Stimulated activated CD8-positive, alpha-beta memory T cell treated with anti-CD3 and anti-CD28 coated beads, Interleukin-4, amount 100 ng/mL, for 24 hours (primary cell): ENCODE measurements around the gene MRPS25.
"Not testable (repeated sequence)": the region's sequence is repeated elsewhere in the genome, so short reads cannot be mapped to it uniquely, and the experiment has no call there.

ENCODE experiments used
- DNase-seq: peaks from one replicate; pipeline ENCODE4 v3.0.0-alpha.2; 2020; ENCODE audit warnings: low read depth

MRPS25 gene

GRCh38 chr3:15043408-15044171 lies 21.5 kb downstream of the MRPS25 start:
- no peak for DNase-seq

- no peak for DNase-seq
Observed at GRCh38 chr3:15042936-15043335, 22.2 kb downstream of the MRPS25 start.

- no peak for DNase-seq
Observed at GRCh38 chr3:15041950-15042349, 23.2 kb downstream of the MRPS25 start.

- no peak for DNase-seq
Observed at GRCh38 chr3:15040844-15041243, 24.3 kb downstream of the MRPS25 start.

GRCh38 chr3:15038306-15038705 lies 26.8 kb downstream of the MRPS25 start:
- no peak for DNase-seq

DNA sequence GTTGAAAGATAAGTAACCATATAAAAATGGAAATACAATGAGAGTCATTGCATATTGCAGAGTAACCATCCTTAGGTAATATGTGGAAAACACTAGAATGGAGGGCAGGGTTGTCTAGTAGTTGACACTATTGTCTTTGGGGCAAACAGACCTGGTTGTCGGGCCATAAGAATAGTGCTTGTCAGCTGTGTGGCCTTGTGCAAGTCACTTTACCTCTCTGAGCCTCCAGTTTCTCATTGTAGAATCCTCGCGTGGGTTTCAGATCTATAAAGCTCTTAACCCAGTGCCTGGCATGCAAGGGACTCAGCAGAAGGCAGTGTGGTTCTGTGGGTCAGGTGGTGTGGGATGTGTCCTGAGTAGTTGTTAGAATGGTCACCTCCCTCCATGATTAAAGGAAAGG lies 32.0 kb downstream of the MRPS25 start:
- no peak for DNase-seq

DNA sequence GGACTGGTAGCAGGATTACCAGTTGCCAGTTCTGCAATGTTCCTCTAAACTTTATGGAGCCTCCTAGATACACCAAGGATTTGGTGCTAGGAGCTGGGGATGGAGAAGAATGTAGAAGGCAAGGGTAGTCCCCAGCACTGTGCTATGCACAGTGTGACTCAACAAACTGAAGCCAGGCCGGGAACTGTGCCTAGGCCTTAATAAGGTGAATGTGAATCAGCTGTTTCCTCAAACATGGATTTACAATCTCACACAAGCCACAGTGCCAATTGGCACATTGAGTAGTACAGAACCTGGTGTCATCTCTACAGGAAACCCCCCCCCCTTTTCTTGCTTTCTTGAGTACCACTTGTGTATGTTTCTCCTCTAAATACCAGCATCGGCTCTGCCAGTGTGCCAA lies 32.5 kb downstream of the MRPS25 start:
- DNase-seq: no peak

GRCh38 chr3:15029625-15030024 lies 35.5 kb downstream of the MRPS25 start:
- no peak for DNase-seq

DNA sequence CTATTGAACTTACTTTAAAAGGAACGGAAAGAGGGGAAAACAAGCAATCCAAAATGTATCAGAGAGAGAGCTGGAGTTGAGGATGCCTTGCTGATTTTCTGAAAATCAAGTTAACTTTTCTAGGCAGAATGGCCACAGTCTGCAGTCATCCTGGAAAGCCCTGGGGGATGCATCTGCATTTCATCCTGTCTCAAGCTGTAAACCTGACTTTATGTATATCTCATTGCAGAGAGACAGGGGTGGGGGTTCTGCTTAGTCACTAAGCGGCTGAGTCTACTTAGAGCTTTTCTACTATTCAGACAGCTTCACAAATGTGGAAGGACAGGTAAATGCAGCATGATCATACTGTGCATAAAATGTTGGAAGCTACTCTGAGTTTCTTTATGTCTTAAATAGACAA lies 41.4 kb downstream of the MRPS25 start:
- DNase-seq: no peak

DNA sequence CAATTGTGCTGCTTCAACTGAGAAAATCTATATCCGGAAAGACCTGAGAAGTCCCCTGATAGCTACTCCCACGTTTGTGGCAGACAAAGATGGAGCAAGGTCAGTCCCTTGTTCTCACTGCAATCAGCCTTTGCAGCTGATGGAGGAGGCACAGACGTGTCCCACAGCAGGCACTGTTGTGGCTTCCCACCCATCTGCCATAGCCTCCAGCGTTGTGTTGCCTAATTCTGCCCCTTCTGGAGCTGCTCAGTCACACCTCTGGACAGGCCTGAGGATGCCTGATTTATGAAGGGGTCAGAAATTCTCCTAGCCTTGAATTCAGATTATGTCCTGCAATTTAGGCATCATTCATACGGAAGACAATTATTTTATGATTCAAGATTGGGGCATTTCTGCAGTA lies 41.9 kb downstream of the MRPS25 start:
- DNase-seq: no peak

DNA sequence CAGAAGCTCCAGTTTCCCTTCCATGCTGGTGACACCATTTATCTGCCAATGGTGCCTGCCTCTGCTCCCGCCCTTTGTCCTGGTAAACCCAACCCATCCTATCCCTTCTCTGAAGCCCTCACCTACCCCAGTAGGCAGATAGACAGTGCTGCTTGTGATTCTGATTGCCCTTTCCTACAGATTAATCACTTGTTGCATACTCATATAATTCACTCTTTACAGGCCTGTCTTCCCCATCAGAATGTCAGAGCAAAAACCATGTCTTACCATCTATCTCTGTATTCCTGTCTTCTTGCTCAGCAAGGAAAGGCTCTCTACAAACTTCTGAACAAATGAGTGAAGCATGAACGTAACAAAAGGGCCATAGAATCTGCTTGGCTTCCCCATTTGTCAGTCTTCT lies 47.9 kb downstream of the MRPS25 start:
- no peak for DNase-seq

- DNase-seq: no peak
Observed at GRCh38 chr3:15015456-15015855, 49.7 kb downstream of the MRPS25 start.

DNA sequence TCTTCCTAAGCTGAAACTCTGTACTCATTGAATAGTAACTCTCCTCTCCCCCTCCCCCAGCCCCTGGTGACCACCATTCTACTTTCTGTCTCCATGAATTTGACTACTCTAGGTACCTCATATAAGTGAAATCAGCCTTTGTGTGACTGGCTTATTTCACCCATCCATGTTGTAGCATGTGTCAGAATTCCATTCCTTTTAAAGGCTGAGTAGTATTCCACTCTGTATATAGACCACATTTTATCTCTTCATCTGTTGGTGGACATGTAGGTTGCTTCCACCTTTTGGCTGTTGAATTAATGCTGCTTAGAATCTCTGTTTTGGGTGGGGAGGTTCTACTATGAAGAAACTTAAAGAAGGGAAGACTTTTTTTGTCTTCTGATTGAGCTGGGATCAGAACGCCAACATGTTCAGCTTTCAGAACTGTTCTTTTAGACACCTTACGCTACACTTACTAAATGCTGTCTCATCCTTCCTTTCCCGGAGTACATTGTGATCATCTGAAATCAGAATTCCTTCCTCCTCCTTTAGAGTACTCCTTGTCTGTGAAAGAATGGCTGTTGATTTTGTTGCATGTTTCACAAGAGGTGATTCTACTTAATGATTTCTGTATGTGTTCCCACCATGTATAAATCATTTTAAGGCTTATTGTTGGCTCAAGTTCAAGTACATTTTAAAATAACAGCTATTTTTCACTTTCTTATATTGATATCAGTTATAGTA lies 50.3 kb downstream of the MRPS25 start:
- DNase-seq: no peak

DNA sequence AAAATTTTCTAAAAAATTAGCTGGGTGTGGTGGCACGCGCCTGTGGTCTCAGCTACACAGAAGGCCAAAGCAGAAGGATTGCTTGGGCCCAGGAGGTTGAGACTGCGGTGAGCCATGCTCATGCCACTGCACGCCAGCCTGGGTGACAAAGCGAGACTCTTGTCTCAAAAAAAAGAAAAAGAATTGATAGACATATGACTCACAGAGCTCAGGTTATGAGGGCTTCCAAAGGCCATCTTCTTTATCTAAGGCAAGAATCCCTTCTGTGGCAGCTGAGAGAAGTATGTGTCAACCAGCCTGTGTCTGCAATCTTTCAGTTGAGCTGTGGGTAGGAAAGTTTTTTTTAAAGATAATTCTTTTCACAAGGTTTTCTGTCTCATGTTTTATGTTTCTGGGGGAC lies 53.9 kb downstream of the MRPS25 start:
- DNase-seq: no peak

- no peak for DNase-seq
Observed at GRCh38 chr3:15010664-15011063, 54.5 kb downstream of the MRPS25 start.

- DNase-seq: no peak
Observed at GRCh38 chr3:15009167-15009566, 55.9 kb downstream of the MRPS25 start.

- no peak for DNase-seq
Observed at GRCh38 chr3:15007681-15008141, 57.4 kb downstream of the MRPS25 start.

- DNase-seq: not testable (repeated sequence)
Observed at GRCh38 chr3:14999182-14999581, 65.9 kb downstream of the MRPS25 start.
